HG03097 (cell line): ENCODE results near the gene ZNF90.
A peak's percentile ranks its signal among the peaks of the same experiment; 100 is the strongest.
"Not testable (repeated sequence)": the region's sequence is repeated elsewhere in the genome, so short reads cannot be mapped to it uniquely, and the experiment has no call there.

Source experiments
- ATAC-seq: cut with Tn5 transposase; IDR thresholded peaks from one replicate; pipeline ENCODE4 v1.9.1; 2021; ENCODE audit not compliant: unreplicated experiment, low FRiP score

The ZNF90 gene

DNA sequence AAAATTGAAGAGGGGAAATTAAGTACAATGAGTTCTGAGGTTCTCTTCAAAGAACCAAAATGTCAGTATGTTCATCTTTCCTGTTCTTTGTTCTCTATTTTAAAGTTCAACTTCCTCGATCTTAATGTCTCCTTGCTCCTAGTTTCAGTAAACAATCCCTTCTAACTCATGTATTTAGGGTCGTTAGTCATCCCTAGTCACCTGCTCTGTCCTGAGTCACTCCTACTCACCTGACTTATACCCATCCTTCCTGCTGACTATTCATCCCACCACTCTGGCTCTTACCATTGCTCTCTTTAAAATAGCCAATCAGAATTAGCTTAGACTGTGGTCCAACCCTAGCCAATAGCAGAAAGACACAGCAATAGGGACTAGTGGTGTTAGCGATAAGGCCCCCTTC is 24.3 kb downstream of the ZNF90 start:
- no peak for ATAC-seq

- no peak for ATAC-seq
These were observed 25.4 kb downstream of the ZNF90 start for GRCh38 chr19:20103091-20103740.

DNA sequence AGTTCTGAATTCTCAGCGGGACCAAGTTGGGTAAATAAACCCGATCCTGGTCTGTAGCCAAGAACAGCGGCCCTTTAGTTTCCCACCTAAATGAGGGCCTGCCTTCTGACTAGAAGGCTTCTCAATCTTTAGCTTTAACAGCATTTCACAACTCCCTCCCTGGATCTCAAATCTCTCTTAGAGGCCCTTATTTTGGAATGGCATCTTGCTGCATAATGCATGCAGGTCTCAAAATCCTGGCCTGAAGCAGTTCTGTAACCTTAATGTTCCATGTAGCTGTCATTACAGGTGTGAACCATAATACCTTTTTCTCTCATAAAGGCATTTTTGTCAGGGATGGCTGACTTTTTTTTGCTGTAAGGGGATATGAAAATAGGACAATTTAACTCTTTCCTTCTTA is 29.5 kb downstream of the ZNF90 start:
- no peak for ATAC-seq

DNA sequence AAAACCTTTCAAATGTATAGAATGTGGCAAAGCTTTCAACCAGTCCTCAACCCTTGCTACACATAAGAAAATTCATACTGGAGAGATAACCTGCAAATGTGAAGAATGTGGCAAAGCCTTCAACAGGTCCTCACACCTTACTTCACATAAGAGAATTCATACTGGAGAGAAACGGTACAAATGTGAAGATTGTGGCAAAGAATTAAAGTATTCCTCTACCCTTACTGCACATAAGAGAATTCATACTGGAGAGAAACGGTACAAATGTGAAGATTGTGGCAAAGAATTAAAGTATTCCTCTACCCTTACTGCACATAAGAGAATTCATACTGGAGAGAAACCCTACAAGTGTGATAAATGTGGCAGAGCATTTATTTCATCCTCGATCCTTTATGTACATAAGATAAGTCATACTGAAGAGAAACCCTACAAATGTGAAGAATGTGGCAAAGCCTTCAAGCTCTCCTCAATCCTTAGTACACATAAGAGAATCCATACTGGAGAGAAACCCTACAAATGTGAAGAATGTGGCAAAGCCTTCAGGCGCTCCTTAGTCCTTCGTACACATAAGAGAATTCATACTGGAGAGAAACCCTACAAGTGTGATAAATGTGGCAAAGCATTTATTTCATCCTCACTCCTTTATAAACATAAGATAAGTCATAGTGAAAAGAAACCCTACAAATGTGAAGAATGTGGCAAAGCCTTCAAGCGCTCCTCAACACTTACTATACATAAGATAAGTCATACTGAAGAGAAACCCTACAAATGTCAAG is 40.5 kb downstream of the ZNF90 start:
- not testable (repeated sequence) for ATAC-seq

DNA sequence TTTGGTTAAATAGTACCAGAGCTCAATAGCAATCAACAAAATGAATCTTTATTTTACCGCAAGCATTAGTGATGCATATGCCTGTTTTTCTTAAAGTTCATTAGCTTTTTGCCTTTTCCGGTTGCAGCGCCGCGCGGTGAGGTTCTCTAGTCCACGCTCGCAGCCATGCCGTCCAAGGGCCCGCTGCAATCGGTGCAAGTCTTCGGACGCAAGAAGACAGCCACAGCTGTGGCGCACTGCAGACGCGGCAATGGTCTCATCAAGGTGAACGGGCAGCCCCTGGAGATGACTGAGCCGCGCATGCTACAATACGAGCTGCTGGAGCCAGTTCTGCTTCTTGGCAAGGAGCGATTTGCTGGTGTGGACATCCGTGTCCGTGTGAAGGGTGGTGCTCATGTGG is 47.1 kb downstream of the ZNF90 start:
- no peak for ATAC-seq

DNA sequence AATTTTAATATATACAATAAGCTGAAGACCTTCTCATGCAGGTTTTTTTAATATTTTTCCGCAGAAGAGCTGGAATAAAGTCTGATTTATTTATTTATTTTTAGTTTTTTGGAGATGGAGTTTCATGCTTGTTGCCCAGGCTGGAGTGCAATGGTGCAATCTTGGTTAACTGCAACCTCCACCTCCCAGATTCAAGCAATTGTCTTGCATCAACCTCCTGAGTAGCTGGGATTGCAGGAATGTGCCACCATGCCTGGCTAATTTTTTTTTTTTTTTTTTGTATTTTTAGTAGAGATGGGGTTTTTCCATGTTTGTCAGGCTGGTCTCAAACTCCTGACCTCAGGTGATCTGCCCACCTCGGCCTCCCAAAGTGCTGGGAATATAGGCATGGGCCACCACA is 55.1 kb downstream of the ZNF90 start:
- ATAC-seq: not testable (repeated sequence)

DNA sequence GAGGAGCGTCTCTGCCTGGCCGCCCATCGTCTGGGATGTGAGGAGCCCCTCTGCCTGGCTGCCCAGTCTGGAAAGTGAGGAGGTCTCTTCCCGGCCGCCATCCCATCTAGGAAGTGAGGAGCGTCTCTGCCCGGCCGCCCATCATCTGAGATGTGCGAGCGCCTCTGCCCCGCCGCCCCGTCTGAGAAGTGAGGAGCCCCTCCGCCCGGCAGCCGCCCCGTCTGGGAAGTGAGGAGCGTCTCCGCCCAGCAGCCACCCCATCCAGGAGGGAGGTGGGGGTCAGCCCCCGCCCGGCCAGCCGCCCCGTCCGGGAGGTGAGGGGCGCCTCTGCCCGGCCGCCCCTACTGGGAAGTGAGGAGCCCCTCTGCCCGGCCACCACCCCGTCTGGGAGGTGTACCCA is 59.9 kb downstream of the ZNF90 start:
- not testable (repeated sequence) for ATAC-seq

- no peak for ATAC-seq
These were observed 73.9 kb downstream of the ZNF90 start for GRCh38 chr19:20151617-20152145.

GRCh38 chr19:20152506-20152905 is 74.7 kb downstream of the ZNF90 start:
- ATAC-seq: not testable (repeated sequence)

DNA sequence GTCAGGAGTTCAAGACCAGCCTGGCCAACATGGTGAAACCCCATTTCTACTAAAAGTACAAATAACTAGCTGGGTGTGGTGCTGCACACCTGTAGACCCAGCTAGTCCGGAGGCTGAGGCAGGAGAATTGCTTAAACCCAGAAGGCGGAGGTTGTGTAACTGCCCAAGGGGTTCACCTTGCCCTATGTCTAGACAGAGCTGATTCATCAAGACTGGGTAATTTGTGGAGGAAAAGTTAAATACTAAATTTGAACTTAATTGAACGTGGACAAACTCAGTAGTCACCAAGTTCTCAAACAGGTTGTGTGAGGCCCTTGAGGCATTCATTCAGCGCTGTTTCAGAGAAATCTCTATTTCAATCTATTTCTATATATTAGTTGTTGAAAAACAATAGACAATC is 75.5 kb downstream of the ZNF90 start:
- ATAC-seq: no peak

DNA sequence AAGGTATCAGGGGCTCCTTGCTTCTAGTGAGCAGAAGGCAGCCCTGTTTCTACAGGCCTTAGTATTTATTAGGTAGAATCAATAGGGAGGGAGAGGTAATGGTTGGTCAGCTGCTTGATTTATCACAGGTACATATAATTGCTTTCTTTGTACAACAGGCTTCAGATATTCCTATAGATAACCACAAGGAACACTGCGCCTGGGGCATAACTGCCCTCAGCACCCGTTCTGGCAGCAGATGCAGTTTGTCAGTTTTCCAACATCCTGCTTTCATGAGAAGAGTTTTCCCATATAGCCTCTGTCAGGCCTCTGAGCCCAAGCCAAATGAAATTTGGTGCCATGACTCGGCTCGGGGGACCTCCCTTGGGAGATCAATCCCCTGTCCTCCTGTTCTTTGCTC is 76.8 kb downstream of the ZNF90 start:
- ATAC-seq: no peak

DNA sequence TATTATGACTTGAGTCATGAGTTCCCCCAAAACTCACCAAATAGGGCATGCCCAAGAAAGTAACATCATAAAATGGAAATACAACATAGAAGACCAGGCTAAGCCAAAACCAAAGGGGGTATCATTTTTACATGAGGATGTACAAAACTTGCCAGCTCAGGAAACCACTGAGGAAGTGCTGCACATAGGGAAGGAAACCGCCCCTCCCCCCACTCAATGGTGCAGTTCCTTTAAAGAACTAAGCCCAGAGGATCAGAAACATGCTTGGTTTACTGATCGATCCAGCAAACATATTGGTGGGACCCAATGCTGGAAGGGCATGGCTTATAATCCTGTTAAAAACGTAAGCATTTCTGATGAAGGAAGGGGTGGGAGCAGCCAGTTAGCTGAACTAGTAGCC is 85.0 kb downstream of the ZNF90 start:
- ATAC-seq: no peak

- ATAC-seq: no peak
These were observed 86.7 kb downstream of the ZNF90 start for GRCh38 chr19:20164456-20164855.

DNA sequence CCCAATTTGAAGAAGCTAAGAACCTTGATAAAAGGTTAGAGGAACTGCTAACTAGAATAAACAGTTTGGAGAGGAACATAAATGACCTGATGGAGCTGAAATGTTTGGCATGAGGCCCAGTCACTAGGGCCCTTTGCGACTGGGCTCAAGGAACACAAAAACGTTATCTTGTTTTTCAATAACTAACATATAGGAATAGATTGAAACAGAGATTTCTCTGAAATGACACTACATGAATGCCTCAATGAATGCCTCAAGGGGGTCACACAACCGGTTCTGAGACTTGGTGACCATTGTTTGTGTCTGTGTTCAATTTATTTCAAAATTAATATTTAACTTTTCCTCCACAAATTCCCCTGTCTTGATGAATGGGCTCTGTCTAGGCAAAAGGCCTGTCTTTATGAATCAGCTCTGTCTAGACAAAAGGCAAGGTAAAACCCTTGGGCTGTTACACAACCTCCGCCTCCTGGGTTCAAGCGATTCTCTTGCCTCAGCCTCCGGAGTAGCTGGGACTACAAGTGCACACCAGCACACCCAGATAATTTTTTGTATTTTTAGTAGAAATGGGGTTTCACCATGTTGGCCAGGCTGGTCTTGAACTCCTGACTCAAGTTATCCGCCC is 88.3 kb downstream of the ZNF90 start:
- ATAC-seq: no peak

GRCh38 chr19:20167020-20167644 is 89.3 kb downstream of the ZNF90 start, which contains the start of gene ZNF486:
TSS of gene ZNF486 (plus strand) at chr19:20167214. CDS start at chr19:20167331, 117 bp downstream.
- ATAC-seq: peak; percentile 91

- no peak for ATAC-seq
These were observed 89.9 kb downstream of the ZNF90 start for GRCh38 chr19:20167651-20168122.
